ENCODE results near the gene P2RY4.
A peak's percentile ranks its signal among the peaks of the same experiment; 100 is the strongest.
"Not testable (repeated sequence)": the region's sequence is repeated elsewhere in the genome, so short reads cannot be mapped to it uniquely, and the experiment has no call there.

The P2RY4 gene

DNA sequence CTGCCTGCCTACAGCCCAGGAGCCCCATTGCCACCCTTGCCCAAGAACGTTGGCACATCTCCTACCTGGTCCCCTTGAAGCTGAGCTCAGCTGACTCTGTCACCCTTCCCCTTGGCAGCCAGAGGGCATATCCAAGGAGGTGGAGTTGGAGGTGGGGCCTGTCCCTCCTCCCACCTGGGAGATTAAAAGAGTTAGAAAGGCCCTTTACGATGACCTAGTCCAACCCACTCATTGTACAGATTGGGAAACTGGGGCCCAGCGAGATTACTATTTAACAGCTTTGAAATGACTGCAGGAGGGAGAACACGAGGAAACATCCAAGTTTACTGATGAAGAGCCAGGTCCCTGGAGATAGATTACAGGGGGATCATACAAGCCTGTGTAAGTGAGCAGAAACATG lies at the start of gene P2RY4:
TSS of gene P2RY4 (minus strand) at position 101 of the 400 bp plus-strand sequence. CDS start 580 bp downstream, outside the sequence.
- DNase-seq, result no peak

DNA sequence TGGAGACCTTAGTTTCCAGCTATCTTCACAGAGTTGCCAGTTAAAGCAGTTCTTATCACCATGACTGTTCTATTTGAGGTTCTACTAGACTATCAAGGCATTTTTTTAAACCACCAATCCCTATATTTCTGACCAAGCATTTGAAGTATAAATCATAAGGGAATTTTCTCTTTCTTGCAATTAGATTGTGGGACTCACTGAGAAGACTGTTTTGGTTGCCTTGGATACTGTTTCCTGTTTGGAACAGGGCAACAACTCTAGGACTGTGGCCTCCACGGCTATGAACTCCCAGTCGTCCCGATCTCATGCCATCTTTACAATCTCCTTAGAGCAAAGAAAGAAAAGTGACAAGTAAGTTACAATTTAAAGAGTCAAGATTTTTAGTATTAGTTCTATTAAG lies 41.7 kb upstream of the P2RY4 start:
- DNase-seq, result no peak

DNA sequence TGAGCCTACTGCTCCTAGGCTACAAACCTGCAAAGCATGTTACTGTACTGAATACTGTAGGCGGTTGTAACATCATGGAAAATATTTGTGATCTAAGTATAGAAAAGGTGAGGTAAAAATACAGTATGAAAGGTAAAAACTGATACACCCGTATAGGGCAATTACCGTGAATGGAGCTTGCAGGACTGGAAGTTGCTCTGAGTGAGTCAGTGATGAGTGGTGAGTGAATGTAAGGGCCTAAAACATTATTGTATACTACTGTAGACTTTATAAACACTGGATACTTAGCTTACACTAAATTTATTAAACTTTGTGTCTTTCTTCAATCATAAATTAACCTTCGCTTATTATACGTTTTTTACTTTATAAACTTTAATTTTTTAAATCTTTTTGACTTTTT lies 33.6 kb upstream of the P2RY4 start:
- no peak for DNase-seq

DNA sequence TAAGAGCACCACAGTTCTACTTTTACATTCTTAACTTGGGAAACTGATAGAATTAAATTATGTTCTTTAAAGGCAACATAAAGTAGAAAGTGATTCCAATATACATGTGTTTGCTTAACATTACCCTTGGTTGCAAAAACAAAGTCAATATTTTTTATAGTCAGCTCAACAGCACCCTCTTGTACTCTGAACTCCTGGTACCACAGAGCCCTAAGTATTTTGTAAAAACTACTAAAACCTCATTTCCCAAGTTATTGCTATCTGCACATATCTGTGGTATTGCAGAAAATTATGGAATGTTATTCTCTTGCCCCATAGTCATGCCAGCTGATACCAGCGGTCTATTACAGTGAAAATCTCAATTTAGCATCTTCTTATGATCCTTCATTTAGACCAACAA lies 32.8 kb upstream of the P2RY4 start:
- no peak for DNase-seq

DNA sequence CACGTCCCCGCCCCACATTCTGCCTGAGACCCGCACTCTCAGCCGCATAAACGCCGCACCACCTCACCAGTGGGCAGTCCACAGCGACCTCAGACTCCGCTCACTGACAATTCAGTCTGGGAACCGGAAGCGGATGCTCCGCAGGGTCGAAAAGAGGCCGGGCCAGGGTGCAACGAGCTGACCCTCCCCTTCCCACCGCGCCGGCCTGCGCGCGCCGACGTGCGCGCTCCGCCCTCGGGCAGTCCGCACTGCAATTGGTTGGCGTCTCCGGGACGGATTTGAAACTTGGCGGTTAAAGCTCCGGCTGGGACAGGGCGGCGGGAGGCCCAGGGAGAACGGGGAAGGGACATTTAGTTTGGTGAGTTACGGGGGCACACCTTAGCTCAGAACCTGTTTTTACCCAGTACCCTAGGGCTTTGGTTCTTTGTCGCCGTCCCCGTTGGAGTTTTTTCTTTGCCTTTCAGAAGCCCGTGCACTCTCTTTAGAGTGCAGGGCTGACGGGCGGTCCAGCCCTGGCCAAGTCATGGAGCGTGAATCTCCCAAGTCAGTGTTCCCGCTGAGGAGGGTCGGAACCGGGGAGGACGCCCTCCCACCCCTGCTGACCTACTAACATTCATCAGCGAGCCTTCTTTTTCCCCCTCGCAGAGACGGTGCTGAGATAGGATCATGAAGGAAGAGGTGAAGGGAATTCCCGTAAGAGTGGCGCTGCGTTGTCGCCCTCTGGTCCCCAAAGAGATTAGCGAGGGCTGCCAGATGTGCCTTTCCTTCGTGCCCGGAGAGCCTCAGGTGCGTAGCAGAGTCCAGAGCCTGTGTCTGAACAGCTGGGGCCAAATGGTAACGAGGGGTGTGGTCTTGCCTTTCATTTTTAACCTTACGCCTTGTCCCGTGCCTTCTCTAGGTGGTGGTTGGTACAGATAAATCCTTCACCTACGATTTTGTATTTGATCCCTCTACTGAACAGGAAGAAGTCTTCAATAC lies 30.1 kb upstream of the P2RY4 start, which contains the start of the genes KIF4A and PDZD11:
TSS of gene KIF4A (plus strand) at position 312 of the 978 bp plus-strand sequence. CDS start at position 667, 355 bp downstream.
TSS of gene PDZD11 (minus strand) at position 135 of the 978 bp plus-strand sequence. CDS start 586 bp downstream, outside the sequence.
- DNase-seq, result peak; percentile 56

DNA sequence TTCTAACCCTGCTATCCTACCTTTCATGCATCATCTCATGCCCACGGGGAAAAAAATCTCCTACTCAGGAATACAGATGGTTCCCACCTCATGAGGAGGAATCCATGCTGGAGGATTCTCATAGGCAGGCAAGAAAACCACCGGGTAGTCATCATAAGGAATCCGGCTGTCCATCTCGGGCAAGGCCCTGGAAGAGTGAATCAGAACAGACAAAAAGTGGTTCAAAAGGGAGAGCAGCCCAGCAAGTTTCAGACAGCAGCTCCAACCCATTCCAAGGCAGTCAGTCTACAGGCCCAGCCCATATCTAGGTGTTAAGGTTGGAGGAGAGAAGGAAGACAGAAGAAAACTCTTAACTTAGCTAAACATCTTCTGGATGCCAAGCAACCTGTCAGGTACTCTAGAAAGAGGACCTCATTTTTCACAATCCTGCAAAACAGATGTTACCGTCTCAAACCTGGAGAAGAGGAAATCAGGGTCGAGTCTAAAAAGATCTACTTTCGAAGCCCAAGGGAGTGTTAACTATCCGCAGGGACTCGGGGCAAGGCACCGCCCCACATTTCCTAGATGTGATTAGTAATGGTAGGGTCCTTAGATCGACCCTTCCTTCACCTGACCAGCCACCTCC lies 29.3 kb upstream of the P2RY4 start:
- DNase-seq, result no peak

DNA sequence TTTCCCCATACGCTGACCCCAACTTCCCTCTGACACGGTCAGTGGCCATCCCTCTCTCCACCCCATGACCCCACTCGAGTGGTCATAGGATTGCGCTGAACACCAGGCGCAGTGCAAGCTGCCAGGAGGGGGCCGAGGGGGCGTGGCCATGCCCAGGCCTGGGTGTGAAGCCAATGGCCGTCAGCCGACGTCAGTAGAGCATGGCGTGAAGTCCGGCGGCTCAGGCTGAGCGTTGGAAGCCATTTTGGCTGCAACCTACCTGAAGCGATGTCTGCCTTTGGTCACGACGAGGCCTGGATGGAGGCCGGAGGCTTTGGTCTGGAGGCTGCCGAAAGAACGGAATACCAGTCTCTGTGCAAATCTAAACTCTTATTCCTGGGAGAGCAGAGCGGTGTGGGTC lies 21.9 kb upstream of the P2RY4 start, which contains the start of gene RAB41:
TSS of gene RAB41 (plus strand) at position 222 of the 400 bp plus-strand sequence. CDS start at position 268, 46 bp downstream.
- DNase-seq, result no peak

DNA sequence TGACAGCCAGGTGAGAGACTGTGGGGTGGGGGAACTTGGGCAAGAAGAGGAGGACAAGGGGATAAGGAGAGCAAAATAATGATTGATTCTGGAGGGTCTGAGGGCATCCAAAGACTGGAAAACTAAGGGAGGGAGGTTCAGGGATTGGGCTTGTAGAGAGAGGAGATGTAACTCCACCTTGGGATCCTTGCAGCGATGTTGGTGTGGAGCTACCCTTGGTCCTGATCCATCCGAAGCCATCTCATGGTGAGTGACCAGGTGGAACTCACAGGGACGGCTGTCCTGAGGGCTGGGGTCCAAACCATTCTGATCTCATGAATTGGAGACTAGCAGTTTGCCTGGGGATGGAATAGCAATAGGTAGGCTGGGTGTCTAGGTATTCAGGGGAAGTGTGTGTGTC lies 20.6 kb upstream of the P2RY4 start:
- DNase-seq, result no peak

DNA sequence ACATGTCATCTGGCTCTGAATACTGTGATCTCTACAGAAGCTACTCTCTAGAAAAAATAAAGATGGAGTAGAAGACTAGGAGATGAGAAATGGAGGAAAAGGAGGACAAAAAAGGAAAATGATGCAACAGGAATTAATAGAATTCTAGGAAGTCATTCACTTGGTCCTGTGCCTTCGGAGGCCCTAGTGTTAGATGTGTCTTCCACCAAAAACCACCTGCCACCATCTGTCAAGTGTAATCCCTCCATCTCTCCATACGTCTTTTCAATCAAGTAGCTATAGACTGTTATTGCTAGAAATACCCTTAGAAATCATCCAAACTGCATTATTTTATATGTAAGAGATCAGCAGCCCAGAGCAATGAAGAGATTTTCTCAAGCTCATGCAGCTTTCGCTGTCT lies 19.1 kb upstream of the P2RY4 start:
- no peak for DNase-seq

DNA sequence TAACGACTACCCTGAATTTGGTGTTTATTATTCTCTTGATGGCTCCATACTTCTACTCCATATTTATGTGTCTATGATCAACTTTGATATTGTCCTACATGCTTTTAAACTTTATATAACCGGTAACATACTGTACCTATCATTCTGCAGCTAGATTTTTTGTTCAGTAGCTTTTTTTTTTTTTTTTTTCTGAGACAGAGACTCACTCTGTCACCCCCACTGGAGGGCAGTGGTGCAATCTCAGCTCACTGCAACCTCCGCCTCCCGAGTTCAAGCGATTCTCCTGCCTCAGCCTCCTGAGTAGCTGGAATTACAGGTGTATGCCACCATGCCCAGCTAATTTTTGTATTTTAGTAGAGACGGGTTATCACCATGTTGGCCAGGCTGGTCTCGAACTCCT lies 14.0 kb upstream of the P2RY4 start:
- DNase-seq, result not testable (repeated sequence)

DNA sequence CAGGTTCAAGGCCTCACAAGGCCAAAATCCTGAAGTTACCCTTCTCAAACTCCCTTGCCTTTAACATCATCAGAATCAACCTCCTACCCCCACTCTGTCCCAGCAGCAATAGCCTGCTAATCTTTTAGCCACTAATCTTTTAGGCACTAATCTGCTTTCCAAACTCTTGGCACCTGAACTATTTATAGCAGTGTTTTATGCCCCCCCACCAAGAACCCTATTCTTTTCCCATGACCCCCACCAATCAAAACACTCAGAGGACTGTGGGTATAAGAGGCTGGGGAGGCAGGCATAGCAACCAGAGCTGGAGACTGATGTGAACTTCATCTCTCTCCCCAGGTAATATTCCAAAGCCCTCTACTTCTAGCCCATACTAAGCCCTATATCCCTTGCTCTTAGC lies 8.0 kb upstream of the P2RY4 start, which contains the start of gene ARR3:
TSS of gene ARR3 (plus strand) at position 301 of the 400 bp plus-strand sequence. CDS start 1,052 bp downstream, outside the sequence.
- no peak for DNase-seq

DNA sequence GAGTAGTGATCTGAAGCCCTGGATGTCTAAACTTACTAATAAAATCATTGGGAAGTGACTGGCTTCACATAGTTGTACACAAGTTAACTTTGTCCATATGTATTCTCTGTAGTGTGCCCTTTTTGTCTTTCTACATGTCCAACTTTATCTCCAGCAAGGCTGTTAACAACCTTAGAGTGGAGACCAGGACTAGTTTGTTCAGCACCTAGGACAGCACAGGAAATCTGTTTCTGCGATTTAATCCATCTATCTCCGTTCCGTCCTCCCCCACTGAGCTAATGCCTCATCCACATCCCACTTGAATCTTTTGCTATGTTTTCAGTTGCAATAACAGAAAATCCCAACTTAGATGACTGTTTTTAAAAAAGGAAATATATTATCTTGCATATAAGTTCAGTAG lies 4.8 kb upstream of the P2RY4 start:
- no peak for DNase-seq

DNA sequence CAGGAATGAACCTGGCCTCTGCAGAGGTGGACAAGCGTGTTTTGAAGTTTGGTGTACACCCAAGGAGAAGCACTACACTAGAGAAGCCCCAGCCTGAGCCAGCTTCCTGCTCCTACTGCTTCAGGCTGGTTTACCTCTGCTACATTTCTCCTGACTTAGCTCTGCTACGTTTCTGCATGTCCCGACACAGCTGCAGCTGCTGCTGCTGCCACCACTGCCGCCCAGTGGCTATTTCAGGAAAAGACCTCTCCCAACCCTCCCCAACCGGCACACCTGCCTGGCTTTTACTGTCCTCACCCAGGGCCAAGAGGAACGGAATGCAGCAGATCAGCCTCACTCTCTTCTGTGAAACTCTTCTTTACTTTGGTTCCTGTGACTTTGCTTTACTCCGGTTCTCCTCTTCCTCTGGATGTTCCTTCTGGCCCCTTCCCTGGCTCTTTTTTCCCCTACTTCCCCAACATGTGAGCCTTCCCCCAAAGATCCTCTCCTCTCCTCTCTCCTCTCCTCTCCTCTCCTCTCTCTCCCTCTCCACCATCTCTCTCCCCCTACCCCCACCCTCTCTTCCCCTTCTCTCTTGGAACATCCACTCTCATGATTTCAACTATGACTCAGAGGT lies 3.1 kb upstream of the P2RY4 start:
- DNase-seq, result peak; percentile 45

DNA sequence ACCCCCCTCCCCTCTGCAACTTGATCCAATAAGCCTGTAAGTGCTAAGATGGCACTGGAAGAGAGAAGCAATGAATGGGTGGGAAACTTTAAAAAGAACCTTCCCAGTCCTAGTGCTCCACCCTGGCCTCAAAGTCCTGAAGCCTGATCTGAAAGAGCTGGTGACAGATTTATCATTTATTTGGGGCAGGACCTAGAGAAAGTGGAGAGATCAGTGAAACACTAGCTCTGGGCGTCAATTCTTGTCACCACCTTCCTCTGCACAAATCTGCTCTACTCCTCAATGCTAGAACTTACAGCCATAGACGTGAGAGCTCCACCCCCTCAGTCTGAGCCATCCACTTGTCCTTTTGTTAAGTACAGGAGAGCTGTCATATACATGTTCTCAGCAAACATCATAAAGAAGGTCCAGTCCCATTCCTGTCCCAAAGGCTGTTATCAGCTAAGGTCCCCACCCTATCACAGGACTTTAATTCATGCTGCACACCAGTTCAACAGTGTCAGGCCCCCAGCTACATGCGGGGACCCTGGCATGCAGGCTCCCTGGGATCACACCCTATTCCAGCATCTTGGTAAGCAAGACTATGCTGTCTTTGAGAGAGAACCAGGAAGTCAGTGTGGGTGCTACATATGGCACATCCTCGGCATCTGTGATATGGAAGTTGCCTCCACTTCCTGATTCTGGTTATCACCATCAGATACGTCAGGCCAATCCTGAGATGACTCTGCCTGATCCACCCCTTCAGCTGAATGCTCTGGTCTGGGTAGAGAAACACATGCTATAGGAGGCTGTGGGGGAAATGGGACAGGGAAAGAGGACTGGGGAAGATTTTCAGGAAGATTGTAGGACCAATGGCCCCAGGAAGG lies 2.3 kb downstream of the P2RY4 start:
- no peak for DNase-seq

DNA sequence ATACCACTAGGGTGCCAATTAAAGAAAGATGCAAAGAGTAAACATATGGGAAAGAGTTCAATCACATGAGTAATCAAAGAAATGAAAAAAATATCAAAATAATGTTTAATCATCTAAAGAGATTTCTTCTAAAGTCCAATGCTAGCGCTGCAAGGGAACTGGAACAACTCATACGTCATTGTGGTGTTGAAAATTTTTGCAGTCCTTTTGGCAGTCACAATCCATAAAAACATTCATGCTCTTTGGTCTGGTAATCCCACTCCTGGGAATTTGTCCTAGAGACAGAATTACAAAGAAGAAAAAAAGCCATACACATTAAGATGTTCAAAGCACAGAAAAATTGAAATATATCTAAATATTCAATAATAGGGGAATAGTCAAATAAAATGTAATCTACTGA lies 4.6 kb downstream of the P2RY4 start:
- DNase-seq, result no peak

DNA sequence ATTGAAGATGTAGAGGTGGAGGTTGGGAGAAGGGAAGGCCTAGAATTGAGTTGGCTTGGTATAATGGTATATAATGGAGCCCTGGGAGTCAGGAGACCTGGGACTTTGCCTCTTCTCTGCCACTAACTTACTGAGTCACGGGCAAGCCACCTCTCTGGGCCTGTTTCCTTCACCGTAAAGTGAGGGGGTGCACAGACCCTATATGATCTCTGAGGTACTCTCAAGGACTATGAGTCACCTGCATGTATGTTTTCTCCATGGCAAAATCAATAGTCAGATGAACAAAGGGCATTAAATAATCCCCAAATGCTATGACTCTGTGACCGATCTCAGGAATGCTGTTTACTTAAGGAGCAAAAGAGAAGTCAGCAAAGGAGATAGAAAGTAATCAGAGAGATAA lies 5.1 kb downstream of the P2RY4 start:
- DNase-seq, result no peak

DNA sequence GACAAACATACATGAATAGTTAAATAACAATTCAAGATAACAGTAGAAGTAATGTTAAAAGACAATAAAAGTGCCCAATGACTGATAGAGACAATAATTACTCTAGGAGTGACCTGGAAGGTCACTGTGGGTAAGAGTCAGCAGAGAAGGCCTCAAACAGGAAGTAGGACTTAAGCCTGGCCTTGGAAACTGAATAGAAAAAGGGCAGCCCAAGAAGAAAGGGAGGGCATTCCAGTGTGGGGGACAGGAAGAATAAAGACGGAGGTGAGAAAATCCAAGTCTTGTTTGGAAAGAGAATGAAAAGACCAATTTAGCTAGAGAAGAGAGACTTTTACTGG lies 6.0 kb downstream of the P2RY4 start:
- DNase-seq, result no peak

DNA sequence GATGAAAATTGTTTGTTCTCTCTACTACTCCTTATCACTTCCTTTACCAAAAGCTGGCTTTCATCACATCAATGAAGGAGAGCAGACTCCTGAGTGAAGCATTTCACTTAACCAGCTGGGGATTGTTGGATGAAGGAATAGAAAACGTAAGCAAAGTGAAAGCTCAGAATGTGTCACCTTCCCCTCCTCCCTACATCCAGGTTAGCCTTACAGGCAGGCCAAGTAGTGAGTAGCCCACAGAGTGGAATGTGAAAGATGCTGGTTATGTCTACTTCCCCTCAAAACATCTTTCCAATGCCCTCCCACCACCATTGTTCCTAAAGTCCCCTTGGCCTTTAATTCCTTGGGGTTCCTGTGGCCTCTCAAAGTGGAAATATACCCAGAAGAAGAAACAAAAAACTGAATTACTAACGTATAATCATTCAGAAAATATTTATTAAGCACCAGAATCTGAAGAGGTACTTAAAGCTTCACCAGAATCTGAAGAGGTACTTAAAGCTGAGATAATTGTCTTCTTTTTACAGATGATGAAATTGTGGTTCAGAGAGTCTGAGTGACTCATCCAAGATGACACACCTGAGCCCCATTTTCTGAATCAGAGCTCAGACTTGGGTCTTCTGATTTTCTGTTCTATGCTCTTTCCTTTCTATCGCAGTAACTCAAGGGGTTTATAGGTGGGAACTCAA lies 6.5 kb downstream of the P2RY4 start:
- DNase-seq, result peak; percentile 14

DNA sequence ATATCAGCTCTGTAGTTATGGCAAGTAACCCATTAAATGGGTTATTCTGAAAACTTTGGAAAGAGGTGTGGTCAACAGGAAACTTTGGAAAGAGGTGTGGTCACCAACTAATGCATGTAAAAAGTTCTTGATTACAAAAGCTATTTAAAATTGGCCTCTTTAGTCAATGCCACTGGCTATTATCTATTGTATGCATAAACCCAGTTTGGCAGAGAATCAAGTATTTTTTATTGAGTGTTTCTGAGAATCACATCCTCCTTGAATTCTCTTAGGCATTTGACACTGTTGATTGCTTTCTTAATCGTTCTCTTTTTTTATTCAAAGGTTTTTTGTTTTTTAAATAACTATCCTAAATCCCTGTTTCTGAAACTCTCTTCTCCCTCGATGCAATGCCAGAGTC lies 7.5 kb downstream of the P2RY4 start:
- DNase-seq, result no peak

DNA sequence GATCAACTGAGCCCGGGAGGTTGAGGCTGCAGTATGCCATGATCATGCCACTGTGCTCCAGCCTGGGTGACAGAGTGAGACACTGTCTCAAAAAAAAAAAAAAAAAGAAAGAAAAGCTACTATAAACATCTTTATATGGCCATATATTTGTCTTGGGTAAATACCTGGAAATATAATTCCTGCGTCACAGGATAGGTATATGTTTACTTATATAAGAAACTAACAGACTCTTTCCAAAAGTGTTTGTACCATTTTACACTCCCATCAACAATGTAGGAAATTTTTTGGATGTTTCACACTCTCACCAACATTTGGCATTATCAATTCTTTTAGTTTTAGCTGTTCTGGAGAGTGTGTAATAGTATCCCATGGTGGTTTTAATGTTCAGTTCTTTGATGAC lies 12.8 kb downstream of the P2RY4 start:
- no peak for DNase-seq

DNA sequence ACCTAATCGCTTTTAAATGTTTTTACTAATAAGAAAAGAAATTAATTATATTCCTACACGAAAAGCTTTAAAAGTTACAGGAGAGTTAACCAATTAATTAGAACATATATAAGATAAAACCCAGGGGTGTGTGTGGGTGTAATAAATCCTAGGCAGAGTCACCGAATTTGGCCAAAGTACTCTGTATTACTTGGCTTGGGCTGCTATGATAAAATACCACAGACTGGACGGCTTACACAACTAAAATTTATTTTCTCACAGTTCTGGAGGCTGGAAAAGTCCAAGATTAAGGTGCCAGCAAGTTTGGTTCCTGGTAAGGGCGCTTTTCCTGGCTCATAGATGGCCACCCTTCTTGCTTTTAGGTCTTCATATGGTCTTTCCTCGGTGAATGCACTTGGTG lies 15.1 kb downstream of the P2RY4 start:
- DNase-seq, result no peak

DNA sequence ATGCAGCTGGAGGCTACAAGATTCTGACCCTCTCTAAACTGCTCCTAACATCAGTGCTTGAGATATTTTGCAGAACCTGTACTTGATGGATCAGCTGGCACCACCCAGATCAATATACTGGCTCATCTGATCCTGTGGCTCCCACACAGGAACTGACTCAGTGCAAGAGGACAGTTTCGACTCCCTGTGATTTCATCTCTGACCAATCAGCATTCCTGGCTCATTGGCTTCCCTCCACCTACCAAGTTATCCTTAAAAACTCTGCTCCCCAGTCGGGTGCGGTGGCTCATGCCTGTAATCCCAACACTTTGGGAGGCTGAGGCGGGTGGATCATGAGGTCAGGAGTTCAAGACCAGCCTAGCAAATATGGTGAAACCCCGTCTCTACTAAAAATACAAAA lies 16.4 kb downstream of the P2RY4 start:
- not testable (repeated sequence) for DNase-seq
